Breast epithelium (tissue), 3 donors: ENCODE results near the gene MROH9.

Experiments used
- POLR2A ChIP-seq: fragments of 450-650 bp; IDR thresholded peaks from one replicate; pipeline ENCODE4 v1.6.1; 2016; ENCODE audit warnings: antibody characterized with exemption, mild to moderate bottlenecking, moderate library complexity
- POLR2AphosphoS5 ChIP-seq, 3 donors: sonication (generic); formaldehyde crosslinking; IDR thresholded peaks; one replicate each; pipeline ENCODE4 v1.6.1; 2017; ENCODE audit warnings: antibody characterized with exemption in 3 of 3
- TF ChIP-seq, protein P1 (sequence below), 3 donors: fragments of 450-650 bp; IDR thresholded peaks; one replicate each; pipeline ENCODE4 v1.5.1; 2016 to 2017; ENCODE audit warnings: antibody characterized with exemption in 3 of 3, mild to moderate bottlenecking in 3 of 3, moderate library complexity in 3 of 3

DNA sequence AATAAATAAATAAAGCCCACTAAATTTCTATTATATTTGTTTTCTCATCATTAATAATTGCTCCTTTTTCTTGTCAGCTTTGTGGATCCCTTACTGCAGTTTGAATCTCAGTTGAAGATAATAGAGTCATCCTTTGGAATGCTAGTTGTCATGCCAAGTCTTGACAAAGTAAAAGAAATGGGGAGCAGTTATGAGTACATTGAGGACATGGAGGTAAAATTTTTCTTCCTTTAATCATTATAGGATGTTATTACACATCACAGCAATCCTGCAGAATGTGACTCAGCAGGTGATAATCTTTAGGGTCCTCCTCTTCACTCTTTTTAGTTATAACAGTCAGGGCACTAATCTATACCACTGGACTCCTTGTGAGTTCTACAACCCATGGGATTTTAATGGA lies 24.1 kb downstream of the MROH9 start:
- TF ChIP-seq, protein P1, sequence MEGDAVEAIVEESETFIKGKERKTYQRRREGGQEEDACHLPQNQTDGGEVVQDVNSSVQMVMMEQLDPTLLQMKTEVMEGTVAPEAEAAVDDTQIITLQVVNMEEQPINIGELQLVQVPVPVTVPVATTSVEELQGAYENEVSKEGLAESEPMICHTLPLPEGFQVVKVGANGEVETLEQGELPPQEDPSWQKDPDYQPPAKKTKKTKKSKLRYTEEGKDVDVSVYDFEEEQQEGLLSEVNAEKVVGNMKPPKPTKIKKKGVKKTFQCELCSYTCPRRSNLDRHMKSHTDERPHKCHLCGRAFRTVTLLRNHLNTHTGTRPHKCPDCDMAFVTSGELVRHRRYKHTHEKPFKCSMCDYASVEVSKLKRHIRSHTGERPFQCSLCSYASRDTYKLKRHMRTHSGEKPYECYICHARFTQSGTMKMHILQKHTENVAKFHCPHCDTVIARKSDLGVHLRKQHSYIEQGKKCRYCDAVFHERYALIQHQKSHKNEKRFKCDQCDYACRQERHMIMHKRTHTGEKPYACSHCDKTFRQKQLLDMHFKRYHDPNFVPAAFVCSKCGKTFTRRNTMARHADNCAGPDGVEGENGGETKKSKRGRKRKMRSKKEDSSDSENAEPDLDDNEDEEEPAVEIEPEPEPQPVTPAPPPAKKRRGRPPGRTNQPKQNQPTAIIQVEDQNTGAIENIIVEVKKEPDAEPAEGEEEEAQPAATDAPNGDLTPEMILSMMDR (IDR thresholded peaks at IDR 0.05) = no peak
- TF ChIP-seq POLR2A (no peak), POLR2AphosphoS5 (IDR thresholded peaks at IDR 0.05) (no peak)
